ENCODE measurements around the gene PIEZO1.

- no peak for TF ChIP-seq CTCF (IDR thresholded peaks at IDR 0.05)
- no peak for TF ChIP-seq POLR2A (IDR thresholded peaks at IDR 0.05)
Measured at GRCh38 chr16:88761143-88761534, 23.9 kb downstream of the PIEZO1 start.
